CD4-positive, alpha-beta T cell treated with Interleukin-12 subunit alpha and Interleukin-12 subunit beta, for 1 hour (primary cell): ENCODE results near the gene TBC1D3B.
"Not testable (repeated sequence)": the region's sequence is repeated elsewhere in the genome, so short reads cannot be mapped to it uniquely, and the experiment has no call there.

Source experiments
- DNase-seq: peaks from one replicate; pipeline ENCODE4 v3.0.0-alpha.2; 2020

The TBC1D3B gene

GRCh38 chr17:36127199-36127893, 49.1 kb downstream of the TBC1D3B start:
- no peak for DNase-seq

- DNase-seq, result no peak
Observed at GRCh38 chr17:36124879-36125824, 51.3 kb downstream of the TBC1D3B start.

- DNase-seq, result no peak
Observed at GRCh38 chr17:36123431-36123830, 53.0 kb downstream of the TBC1D3B start.

GRCh38 chr17:36121099-36121498, 55.3 kb downstream of the TBC1D3B start:
- not testable (repeated sequence) for DNase-seq

GRCh38 chr17:36120221-36120620, 56.2 kb downstream of the TBC1D3B start:
- DNase-seq, result no peak

- DNase-seq, result no peak
Observed at GRCh38 chr17:36118477-36119353, 57.7 kb downstream of the TBC1D3B start.

GRCh38 chr17:36117505-36118382, 58.7 kb downstream of the TBC1D3B start:
- DNase-seq, result no peak
